SK-MEL-5 (cell line): ENCODE measurements around the gene DISP3. TPM values are rescaled to one million over a fixed set of nuclear protein-coding genes. Genes with fewer than 3 reads are reported as not detected.

Source experiments
- DNase-seq: peaks from one replicate; pipeline ENCODE4 v3.0.0-alpha.2; 2016; ENCODE audit warnings: low read depth, low spot score
- in situ Hi-C: cut with HindIII; loops from 2 replicates; pipeline ENCODE4 v1.10.0; 2016; ENCODE audit warnings: low sequenced_read_pairs, high pct_unique_total_duplicates, low pct_unique_long_range_greater_than_20kb
- total RNA-seq: library from RNA; depleted of rRNA; stranded (reverse); fragments of >200 nt; shearing (Covaris generic); gene quantifications from 2 replicates; pipeline ENCODE4 v1.2.3, GENCODE V29; 2014

Gene DISP3
- total RNA-seq, 1 experiment from 2014 or later: 0.08 TPM

DNA sequence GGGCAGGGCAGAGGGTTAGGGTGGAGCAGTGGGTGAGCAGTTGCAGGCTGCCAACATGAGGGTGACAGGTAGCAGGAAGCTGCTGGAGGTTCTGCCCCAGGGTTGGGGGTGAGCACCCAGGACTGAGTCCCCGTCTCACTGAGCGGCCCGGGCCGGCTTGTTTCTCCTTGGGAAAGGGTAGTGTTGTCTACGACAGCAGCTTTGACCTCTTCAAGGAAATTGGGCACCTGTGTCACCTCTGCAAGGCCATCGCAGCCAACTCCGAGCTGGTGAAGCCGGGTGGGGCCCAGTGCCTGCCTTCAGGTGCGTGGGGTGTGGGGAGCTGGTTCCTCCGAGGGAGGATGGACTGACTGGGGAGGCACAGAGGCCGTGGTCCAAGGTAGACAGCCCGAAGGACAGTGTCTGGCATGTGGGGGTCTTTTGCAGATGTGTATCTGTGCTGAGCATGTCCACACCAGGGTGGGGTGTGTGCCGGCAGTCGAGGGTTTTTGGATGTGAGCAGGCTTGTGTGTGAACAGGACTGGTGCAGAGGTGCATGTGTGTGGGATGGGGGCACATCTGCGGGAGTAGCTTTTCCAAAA, 51.9 kb downstream of the DISP3 start:
- no peak for DNase-seq
- in situ Hi-C loops: no loop called here

DNA sequence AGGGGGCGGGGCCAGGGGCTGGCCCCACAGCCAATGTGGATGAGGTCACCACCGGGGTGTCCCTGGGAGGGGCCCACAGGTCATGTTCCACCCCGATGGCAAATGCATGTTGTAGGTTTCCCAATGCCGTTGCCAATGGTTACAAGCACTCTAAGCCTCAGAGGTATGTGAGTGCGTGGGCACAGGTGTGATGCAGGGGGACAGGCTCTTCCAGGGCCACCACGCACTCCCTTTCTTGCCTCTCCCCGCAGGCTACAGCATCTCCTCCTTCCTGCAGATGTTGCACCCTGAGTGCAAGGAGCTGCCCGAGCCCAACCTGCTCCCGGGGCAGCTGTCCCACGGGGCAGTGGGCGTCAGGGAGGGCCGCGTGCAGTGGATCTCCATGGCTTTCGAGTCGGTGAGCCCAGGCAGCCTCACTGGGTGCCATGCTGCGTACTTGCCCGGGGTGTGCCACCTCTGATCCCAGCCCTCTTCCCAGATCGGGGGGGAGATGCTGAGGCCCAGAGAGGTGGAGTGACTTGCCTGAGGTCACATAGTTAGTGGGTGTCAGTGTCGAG, 52.4 kb downstream of the DISP3 start:
- in situ Hi-C loops: no loop called here
- no peak for DNase-seq

GRCh38 chr1:11531943-11532342, 53.0 kb downstream of the DISP3 start:
- DNase-seq: no peak
- in situ Hi-C loops: no loop called here

DNA sequence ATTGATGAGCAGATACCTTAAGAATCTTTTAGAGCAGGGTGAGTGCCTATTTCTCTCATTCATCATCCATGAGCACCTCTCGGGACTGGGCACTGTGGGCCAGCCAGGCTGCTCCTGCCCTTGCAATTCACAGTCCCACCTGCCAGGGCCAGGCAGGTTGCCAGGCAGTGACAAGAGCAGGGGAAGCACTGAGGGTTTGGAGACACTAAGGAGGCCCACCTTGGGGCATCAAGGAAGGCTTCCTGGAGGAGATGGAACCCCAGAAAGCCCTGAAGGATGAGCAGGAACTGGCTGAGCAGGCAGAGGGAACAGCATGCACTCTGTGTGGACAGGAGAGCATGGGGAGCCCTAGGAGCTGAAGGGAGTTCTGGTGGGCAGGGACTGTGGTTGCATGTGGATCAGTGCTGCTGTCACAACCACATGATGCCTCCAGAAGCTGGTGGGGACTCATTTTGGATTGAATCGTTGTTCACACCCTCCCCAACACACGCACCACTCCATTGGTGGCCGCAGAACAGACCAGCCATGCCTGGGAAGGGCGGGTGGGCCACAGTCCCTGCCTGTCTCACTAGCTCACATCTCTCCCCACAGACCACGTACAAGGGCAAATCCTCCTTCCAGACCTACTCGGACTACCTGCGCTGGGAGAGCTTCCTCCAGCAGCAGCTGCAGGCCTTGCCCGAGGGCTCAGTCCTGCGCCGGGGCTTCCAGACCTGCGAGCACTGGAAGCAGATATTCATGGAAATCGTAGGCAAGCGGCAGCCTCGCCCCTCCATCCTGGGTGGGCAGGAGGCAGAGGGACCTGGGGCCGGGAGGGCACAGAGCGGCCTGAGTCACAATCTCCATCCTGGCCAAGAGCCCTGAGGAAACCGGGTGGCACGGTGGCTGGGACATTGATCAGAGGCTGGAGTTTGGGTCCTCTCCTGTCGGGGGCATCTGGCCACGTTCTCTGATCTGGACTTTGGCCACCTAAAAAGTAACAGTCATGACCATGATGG, 55.1 kb downstream of the DISP3 start:
- no peak for DNase-seq
- in situ Hi-C loops: no loop called here

DNA sequence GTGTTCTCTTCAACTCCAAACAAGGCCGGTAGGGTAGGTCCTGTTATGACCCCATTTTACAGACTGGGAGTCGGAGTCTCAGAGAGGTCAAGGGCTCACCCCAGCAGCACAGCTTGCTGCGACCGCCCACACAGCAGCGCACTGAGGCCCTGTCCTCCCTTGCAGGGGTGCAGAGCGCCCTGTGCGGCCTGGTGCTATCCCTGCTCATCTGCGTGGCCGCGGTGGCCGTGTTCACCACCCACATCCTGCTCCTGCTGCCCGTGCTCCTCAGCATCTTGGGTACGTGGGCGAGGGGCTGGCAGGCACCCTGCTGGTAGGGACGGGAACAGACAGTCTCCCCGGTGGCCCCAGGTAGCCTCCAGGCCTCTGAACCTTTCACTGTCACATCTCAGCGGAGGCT, 55.9 kb downstream of the DISP3 start:
- in situ Hi-C loops: no loop called here
- no peak for DNase-seq

GRCh38 chr1:11535316-11535715, 56.4 kb downstream of the DISP3 start:
- in situ Hi-C loops: no loop called here
- no peak for DNase-seq

DNA sequence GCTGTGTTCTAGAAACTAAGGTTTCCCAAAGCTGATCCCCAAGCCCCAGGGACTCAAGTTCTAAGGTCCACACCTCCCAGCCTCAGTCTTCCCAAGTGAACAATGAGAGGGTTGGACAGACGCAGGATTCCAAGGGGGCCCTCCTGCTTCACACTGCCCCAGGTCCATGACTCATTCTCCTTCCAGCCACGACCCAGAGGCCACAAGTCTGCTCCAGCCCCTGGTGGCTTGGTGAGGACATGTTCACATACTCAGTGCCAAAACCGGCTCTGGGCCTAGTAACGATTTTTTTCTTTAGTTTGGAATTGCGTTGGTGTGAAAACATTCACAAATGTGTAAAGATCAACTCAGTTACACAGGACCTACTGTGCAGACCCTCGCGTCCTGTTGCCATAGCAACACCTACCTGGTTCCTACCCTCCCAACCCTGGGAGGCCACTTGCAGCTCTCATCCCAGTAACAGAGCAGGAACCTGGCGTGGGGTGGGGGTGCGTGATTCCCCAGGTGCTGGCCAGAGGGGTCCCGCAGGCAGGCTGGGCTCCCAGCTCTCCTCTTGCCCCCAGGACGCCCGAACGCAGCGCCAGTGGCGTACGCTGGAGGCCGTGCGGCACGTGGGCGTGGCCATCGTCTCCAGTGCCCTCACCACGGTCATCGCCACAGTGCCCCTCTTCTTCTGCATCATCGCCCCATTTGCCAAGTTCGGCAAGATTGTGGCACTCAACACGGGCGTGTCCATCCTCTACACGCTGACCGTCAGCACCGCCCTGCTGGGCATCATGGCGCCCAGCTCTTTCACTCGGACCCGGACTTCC, 57.0 kb downstream of the DISP3 start:
- DNase-seq: no peak
- in situ Hi-C loops: no loop called here

DNA sequence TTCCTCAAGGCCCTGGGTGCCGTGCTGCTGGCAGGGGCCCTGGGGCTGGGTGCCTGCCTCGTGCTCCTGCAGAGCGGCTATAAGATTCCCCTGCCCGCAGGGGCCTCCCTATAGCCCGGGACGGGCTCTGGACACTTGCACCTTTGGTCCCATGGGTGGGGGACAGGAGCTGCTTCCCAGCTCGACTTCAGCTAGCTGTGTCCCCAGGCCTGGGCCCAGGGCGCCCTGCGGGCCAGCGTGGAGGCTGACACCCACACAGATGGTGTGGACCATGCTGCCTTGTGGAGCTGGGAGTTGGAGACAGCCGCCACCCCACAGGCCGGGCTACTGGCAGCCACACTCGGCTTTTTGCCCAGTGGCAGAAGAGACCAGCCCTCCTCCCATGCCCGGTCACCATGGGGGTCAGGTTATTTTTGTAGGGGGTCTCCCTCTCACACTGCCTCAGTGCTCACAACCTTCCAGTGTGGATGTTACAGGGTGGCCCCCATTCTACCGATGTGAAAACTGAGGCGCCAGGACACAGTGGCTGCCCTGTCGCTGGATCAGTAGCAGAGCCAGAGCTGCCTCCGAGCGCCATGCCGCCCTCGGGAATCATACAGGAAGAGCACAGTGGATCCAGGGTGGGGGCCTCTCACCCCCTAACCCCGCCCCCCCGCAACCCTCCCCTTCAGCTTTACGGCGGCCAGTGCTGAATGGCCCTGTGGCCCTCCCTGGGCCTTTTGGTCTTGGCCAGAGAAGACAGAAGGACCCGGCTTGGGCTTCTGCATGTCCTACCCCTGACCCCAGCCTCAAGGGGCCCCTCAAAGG, 57.8 kb downstream of the DISP3 start:
- in situ Hi-C loops: no loop called here
- no peak for DNase-seq

GRCh38 chr1:11537380-11537764, 58.4 kb downstream of the DISP3 start:
- no peak for DNase-seq
- in situ Hi-C loops: no loop called here

DNA sequence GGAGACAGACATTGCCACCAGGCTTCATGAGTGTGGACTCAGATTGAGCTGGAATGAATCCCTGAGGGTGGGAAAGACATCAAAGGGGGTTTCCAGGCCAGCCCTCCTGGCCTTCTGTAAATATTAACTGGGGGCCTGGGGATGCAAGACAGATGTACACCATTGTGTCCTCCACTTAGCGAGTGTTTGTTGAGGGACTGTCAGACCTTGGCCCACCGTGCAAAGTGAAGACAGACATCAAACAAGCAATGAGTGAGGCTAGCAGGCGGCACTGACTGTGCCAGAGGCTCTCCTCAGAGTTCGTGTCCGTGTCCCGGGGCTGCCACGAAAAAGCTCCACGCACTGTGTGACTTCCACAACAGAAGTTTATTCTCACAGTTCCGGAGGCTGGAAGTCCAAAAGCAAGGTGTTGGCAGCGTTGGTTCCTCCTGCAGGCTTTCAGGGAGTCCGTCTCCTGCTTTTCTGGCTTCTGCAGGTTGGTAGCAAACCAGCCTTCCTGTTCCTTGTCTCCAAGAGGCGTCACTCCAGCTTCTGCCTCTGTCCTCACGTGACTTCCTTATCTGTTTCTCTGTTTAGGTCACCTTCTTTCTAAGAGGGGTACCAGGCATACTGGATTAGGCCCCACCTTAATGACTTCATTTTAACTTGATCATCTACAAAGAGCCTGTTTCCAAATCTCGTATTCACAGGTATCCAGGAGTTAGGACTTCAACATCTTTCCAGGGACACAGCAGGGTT, 59.1 kb downstream of the DISP3 start:
- DNase-seq: no peak

GRCh38 chr1:11538886-11539285, 59.9 kb downstream of the DISP3 start:
- no peak for DNase-seq
- in situ Hi-C loops: no loop called here

More for the DNA sequence above, 59.1 kb downstream of the DISP3 start:
- in situ Hi-C loops: no loop called here

- in situ Hi-C loops: no loop called here
- no peak for DNase-seq
Observed at GRCh38 chr1:11539850-11540772, 61.2 kb downstream of the DISP3 start.

GRCh38 chr1:11540773-11541160, 61.8 kb downstream of the DISP3 start:
- in situ Hi-C loops: no loop called here
- DNase-seq: no peak

- in situ Hi-C loops: no loop called here
Observed at GRCh38 chr1:11541236-11541635, 62.3 kb downstream of the DISP3 start.

GRCh38 chr1:11541956-11542355, 63.0 kb downstream of the DISP3 start:
- no peak for DNase-seq
- in situ Hi-C loops: no loop called here

More at GRCh38 chr1:11541236-11541635, 62.3 kb downstream of the DISP3 start:
- DNase-seq: no peak

- in situ Hi-C loops: no loop called here
- no peak for DNase-seq
Observed at GRCh38 chr1:11543392-11543791, 64.4 kb downstream of the DISP3 start.
